HepG2 (cell line): Measurements from ENCODE around the gene UBE2C. TPM values are rescaled to one million over a fixed set of nuclear protein-coding genes. Genes with fewer than 3 reads are reported as not detected.

Source experiments
- AKNA ChIP-seq: sonication (generic); formaldehyde crosslinking; IDR thresholded peaks from 2 replicates; pipeline ENCODE4 v1.4.0; 2020; ENCODE audit warnings: missing genetic modification reagents, borderline replicate concordance
- ETS1 ChIP-seq: sonication (generic); formaldehyde crosslinking; IDR thresholded peaks from 2 replicates; pipeline ENCODE4 v1.4.0; 2020; ENCODE audit warnings: missing genetic modification reagents
- GMEB2 ChIP-seq: IDR thresholded peaks from 2 replicates; pipeline ENCODE4 v1.6.1; 2016; ENCODE audit warnings: missing biosample characterization, missing genetic modification reagents, low read depth
- ISX ChIP-seq: sonication (generic); formaldehyde crosslinking; conservative IDR thresholded peaks from 2 replicates; pipeline ENCODE4 v1.5.0; 2020; ENCODE audit warnings: missing genetic modification reagents
- NFE2 ChIP-seq: sonication (generic); formaldehyde crosslinking; IDR thresholded peaks from 2 replicates; pipeline ENCODE4 v1.4.0; 2020; ENCODE audit warnings: missing genetic modification reagents
- NR2F1 ChIP-seq, 2 experiments: fragments of 450-650 bp in 1 of 2; formaldehyde crosslinking in 1 of 2; IDR thresholded peaks; 2 replicates each; pipeline versions ENCODE4 v1.5.0 to v1.6.1; 2016 to 2020; ENCODE audit warnings: mild to moderate bottlenecking in 1 of 2, missing compliant biosample characterization in 1 of 2, missing genetic modification reagents in 1 of 2, moderate library complexity in 1 of 2
- NR3C1 ChIP-seq: sonication (generic); formaldehyde crosslinking; IDR thresholded peaks from 2 replicates; pipeline ENCODE4 v1.4.0; 2020; ENCODE audit warnings: missing genetic modification reagents
- RXRB ChIP-seq: IDR thresholded peaks from 2 replicates; pipeline ENCODE4 v1.6.1; 2016; ENCODE audit warnings: borderline replicate concordance, missing genetic modification reagents, missing compliant biosample characterization
- ZC3H13 ChIP-seq: sonication (generic); formaldehyde crosslinking; IDR thresholded peaks from 2 replicates; pipeline ENCODE4 v1.8.1; 2023; ENCODE audit warnings: mild to moderate bottlenecking, missing genetic modification reagents, moderate library complexity
- ZNF260 ChIP-seq: sonication (generic); formaldehyde crosslinking; IDR thresholded peaks from 2 replicates; pipeline ENCODE4 v1.4.0; 2020; ENCODE audit warnings: missing genetic modification reagents, low read depth, mild to moderate bottlenecking, borderline replicate concordance
- ZNF512B ChIP-seq: sonication (generic); formaldehyde crosslinking; IDR thresholded peaks from 2 replicates; pipeline ENCODE4 v1.5.1; 2020; ENCODE audit warnings: missing genetic modification reagents, mild to moderate bottlenecking, borderline replicate concordance
- ZNF598 ChIP-seq: sonication (generic); formaldehyde crosslinking; IDR thresholded peaks from 2 replicates; pipeline ENCODE4 v1.5.1; 2020; ENCODE audit warnings: mild to moderate bottlenecking, missing genetic modification reagents, borderline replicate concordance
- ZNF614 ChIP-seq: IDR thresholded peaks from 2 replicates; pipeline ENCODE4 v1.6.1; 2018; ENCODE audit warnings: missing biosample characterization, missing genetic modification reagents, inconsistent platforms, borderline replicate concordance
- polyA plus RNA-seq, 8 experiments: library from polyadenylated mRNA; depleted of rRNA in 3 of 8; stranded (reverse) in 7 of 8; unstranded in 1 of 8; fragments of >200 nt; fragmentation: Illumina TruSeq in 4 of 8; extraction: Trizol in 4 of 8; gene quantifications; 2 replicates each; pipeline versions ENCODE4 v1.2.1 to v1.2.3, GENCODE V29; 2011 to 2016; ENCODE audit warnings: low read depth in 4 of 8, missing spikeins in 1 of 8, mixed read lengths in 1 of 8; ENCODE audit not compliant: insufficient read depth in 1 of 8
- total RNA-seq, 5 experiments: library from RNA; depleted of rRNA; stranded (reverse); fragments of >200 nt; fragmentation: Illumina TruSeq; extraction: Trizol; gene quantifications; 2 replicates each; pipeline ENCODE4 v1.2.3, GENCODE V29; 2016; ENCODE audit warnings: low read depth in 1 of 5
- TF ChIP-seq, protein P1 (sequence below): sonication (generic); formaldehyde crosslinking; IDR thresholded peaks from 2 replicates; pipeline ENCODE4 v1.8.1; 2023; ENCODE audit warnings: mild to moderate bottlenecking, moderate library complexity, missing genetic modification reagents

UBE2C gene
- total and polyA plus RNA-seq, 2 of the 13 experiments (the other 11 are each of a cell fraction or from before 2014, with no cell fraction given) = 100 to 123 TPM

- TF ChIP-seq GMEB2 (CRISPR knock-in tag) = no peak
- TF ChIP-seq ZNF614 (CRISPR knock-in tag) = 0 out of 2 replicates have a peak, but pooled peaks have one; percentile 13
- TF ChIP-seq ZC3H13 (CRISPR knock-in tag) = peak; percentile 84; the same call in 1 of the 2 replicates
- TF ChIP-seq RXRB (CRISPR knock-in tag) = no peak
- no peak for TF ChIP-seq NR2F1 (CRISPR knock-in tag; IDR thresholded peaks at IDR 0.05)
- 0 out of 2 replicates have a peak, but pooled peaks have one; percentile 24 for TF ChIP-seq ISX
- no peak for TF ChIP-seq ZNF512B
- TF ChIP-seq, protein P1, sequence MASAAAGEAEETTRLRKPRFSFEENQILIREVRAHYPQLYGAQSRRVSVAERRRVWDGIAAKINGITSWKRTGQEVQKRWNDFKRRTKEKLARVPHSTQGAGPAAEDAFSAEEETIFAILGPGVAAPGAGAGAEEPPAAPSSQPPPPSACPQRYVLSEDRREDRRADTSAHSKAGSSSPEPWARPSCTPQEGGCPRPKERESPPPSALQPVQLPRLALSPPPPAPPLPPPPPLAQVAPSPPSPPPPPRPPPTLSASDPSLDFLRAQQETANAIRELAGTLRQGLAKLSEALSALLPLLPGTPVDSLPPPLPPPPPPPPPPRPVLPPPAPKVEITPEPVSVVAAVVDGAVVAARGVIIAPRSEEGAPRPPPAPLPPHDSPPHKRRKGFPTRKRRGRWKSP (CRISPR knock-in tag) = 0 out of 2 replicates have a peak, but pooled peaks have one; percentile 19
- no peak for TF ChIP-seq NR3C1 (CRISPR knock-in tag)
- TF ChIP-seq ZNF260 (CRISPR knock-in tag) = no peak
- no peak for TF ChIP-seq NFE2 (CRISPR knock-in tag)
- TF ChIP-seq AKNA (CRISPR knock-in tag) = no peak
- 0 out of 2 replicates have a peak, but pooled peaks have one; percentile 89 for TF ChIP-seq ETS1 (CRISPR knock-in tag)
- TF ChIP-seq ZNF598 (CRISPR knock-in tag) = no peak; the same call in 1 of the 2 replicates
These were observed 21.7 kb downstream of the UBE2C start (continued) for GRCh38 chr20:45833883-45834796.
